CD4-positive, alpha-beta T cell (primary cell): ENCODE data around the gene UROS. TPM values are rescaled to one million over a fixed set of nuclear protein-coding genes. Genes with fewer than 3 reads are reported as not detected.

Experiments used
- ATAC-seq: fragments of 200-7000 bp; cut with Tn5 transposase; one replicate; pipeline ENCODE4 v1.10.0; 2022; ENCODE audit warnings: mild to moderate bottlenecking; ENCODE audit not compliant: poor library complexity
- CTCF ChIA-PET: fragments of 350-600 bp; sonication (Branson Sonifier 250); formaldehyde crosslinking; loops from one replicate; lab custom pipeline; 2021; ENCODE audit warnings: antibody characterized with exemption, inconsistent platforms; lab: Charles Lee
- POLR2A ChIA-PET: fragments of 350-600 bp; sonication (Branson Sonifier 250); formaldehyde crosslinking; loops from one replicate; lab custom pipeline; 2021; ENCODE audit warnings: antibody characterized with exemption, inconsistent platforms; lab: Charles Lee
- DNase-seq, 14 experiments: peaks; one replicate each; pipeline ENCODE4 v3.0.0-alpha.2; 2013 to 2020; ENCODE audit warnings: mixed read lengths in 2 of 14
- H3K27ac ChIP-seq, 2 donors: one replicate each; pipeline versions ENCODE4 v1.5.1 to v1.7.0; 2013; ENCODE audit warnings: low read length in 2 of 2, low read depth in 1 of 2, mild to moderate bottlenecking in 1 of 2
- H3K27me3 ChIP-seq, 2 experiments: 1 replicate in 1 of 2; 2 replicates in 1 of 2; pipeline versions ENCODE4 v1.6.1 to v1.7.0; 2013; ENCODE audit warnings: low read length in 2 of 2, control low read depth in 1 of 2, mild to moderate bottlenecking in 1 of 2, moderate library complexity in 1 of 2; ENCODE audit not compliant: insufficient read depth in 2 of 2, control insufficient read depth in 1 of 2
- H3K36me3 ChIP-seq: one replicate; pipeline ENCODE4 v1.6.1; 2013; ENCODE audit warnings: low read length, control low read depth; ENCODE audit not compliant: insufficient read depth
- H3K4me1 ChIP-seq: one replicate; pipeline ENCODE4 v1.6.1; 2013; ENCODE audit warnings: low read length, control low read depth; ENCODE audit not compliant: insufficient read depth
- H3K4me3 ChIP-seq: one replicate; pipeline ENCODE4 v1.5.1; 2013; ENCODE audit warnings: mild to moderate bottlenecking, low read length, moderate library complexity
- H3K9me3 ChIP-seq, 2 experiments: 1 replicate in 1 of 2; 2 replicates in 1 of 2; pipeline versions ENCODE4 v1.6.1 to v1.7.0; 2013; ENCODE audit warnings: low read length in 2 of 2, mild to moderate bottlenecking in 2 of 2, control low read depth in 1 of 2, moderate library complexity in 1 of 2; ENCODE audit not compliant: control insufficient read depth in 1 of 2, insufficient read depth in 1 of 2
- H3K27ac Mint-ChIP-seq: one replicate; pipeline ENCODE4 v1.8.0; 2020; ENCODE audit warnings: mixed read lengths
- H3K27me3 Mint-ChIP-seq: one replicate; pipeline ENCODE4 v1.8.0; 2021; ENCODE audit warnings: mixed read lengths
- H3K36me3 Mint-ChIP-seq: one replicate; pipeline ENCODE4 v1.8.0; 2021; ENCODE audit warnings: low read depth, mixed read lengths
- H3K4me1 Mint-ChIP-seq: one replicate; pipeline ENCODE4 v1.8.0; 2021; ENCODE audit warnings: low read depth, mixed read lengths
- H3K4me3 Mint-ChIP-seq: one replicate; pipeline ENCODE4 v1.8.0; 2020; ENCODE audit warnings: mild to moderate bottlenecking, mixed read lengths
- H3K9me3 Mint-ChIP-seq: one replicate; pipeline ENCODE4 v1.8.0; 2020; ENCODE audit warnings: mixed read lengths
- CTCF ChIP-seq: fragments of 200-600 bp; IDR thresholded peaks from one replicate; pipeline ENCODE4 v1.8.0; 2022; ENCODE audit warnings: antibody characterized with exemption, mild to moderate bottlenecking
- intact Hi-C, 2 experiments: fragments of 100-400 bp; cut with DNase I in 1 of 2; cut with micrococcal nuclease in 1 of 2; formaldehyde crosslinking; loops; one replicate each; pipeline versions ENCODE4 v1.15.1 to v1.9.0; 2023 to 2025; cut with DNase I, micrococcal nuclease
- total RNA-seq, 174 experiments: library from RNA in 2 of 174; stranded (reverse) in 2 of 174; gene quantifications; one replicate each; pipeline ENCODE4 v1.2.3 and lab custom pipeline; 2021 to 2026

The UROS gene
- total RNA-seq, 2 experiments from 2014 or later: 18.2 to 18.6 TPM

GRCh38 chr10:125808047-125808446, 15.0 kb downstream of the UROS start:
- no peaks in the 10 kb centered on the region for H3K9me3 ChIP-seq
- Mint-ChIP-seq H3K9me3 (no peaks in the 10 kb centered on the region), H3K4me3 (no peak overlapping the region), H3K27me3 (no peaks in the 10 kb centered on the region), H3K36me3 (peaks cover 79% of the 10 kb centered on the region), H3K4me1 (no peaks in the 10 kb centered on the region), H3K27ac (no peak overlapping the region)
- TF ChIP-seq CTCF: no peak
- DNase-seq: no peak
- no peak for ATAC-seq
- POLR2A ChIA-PET: interaction anchor here (1.3 kb wide), 1 partner anchor 15 kb away, joined by 9 read pairs; the partner anchor contains the start of genes BCCIP and UROS
- H3K4me3 ChIP-seq: no peak overlapping the region
- no peaks in the 10 kb centered on the region for H3K27me3 ChIP-seq
- intact Hi-C loops: no loop called here
- no peak overlapping the region for H3K27ac ChIP-seq
- CTCF ChIA-PET: no interaction called here
- H3K36me3 ChIP-seq: peaks cover 46% of the 10 kb centered on the region
- H3K4me1 ChIP-seq: no peaks in the 10 kb centered on the region

- Mint-ChIP-seq H3K4me1 (no peaks in the 10 kb centered on the region), H3K9me3 (no peaks in the 10 kb centered on the region), H3K36me3 (peaks cover 74% of the 10 kb centered on the region), H3K27me3 (no peaks in the 10 kb centered on the region), H3K4me3 (no peak overlapping the region), H3K27ac (no peak overlapping the region)
- intact Hi-C loops: no loop called here
- H3K9me3 ChIP-seq: no peaks in the 10 kb centered on the region
- no peak overlapping the region for H3K4me3 ChIP-seq
- DNase-seq (no peak), ATAC-seq (no peak)
- H3K27me3 ChIP-seq: no peaks in the 10 kb centered on the region
- CTCF ChIA-PET: no interaction called here
- TF ChIP-seq CTCF: no peak
- H3K36me3 ChIP-seq: peaks cover 55% of the 10 kb centered on the region
- H3K27ac ChIP-seq: no peak overlapping the region
- POLR2A ChIA-PET: no interaction called here
- H3K4me1 ChIP-seq: no peaks in the 10 kb centered on the region
Observed at GRCh38 chr10:125802739-125803138, 20.3 kb downstream of the UROS start.

GRCh38 chr10:125802131-125802530, 20.9 kb downstream of the UROS start:
- Histone ChIP-seq H3K4me3 (no peak overlapping the region), H3K27me3 (no peaks in the 10 kb centered on the region), H3K9me3 (no peaks in the 10 kb centered on the region), H3K36me3 (peaks cover 50% of the 10 kb centered on the region), H3K4me1 (no peaks in the 10 kb centered on the region), H3K27ac (no peak overlapping the region)
- POLR2A ChIA-PET: no interaction called here
- TF ChIP-seq CTCF: no peak
- peaks cover 74% of the 10 kb centered on the region for H3K36me3 Mint-ChIP-seq
- H3K4me1 Mint-ChIP-seq: no peaks in the 10 kb centered on the region
- ATAC-seq: no peak
- H3K27me3 Mint-ChIP-seq: no peaks in the 10 kb centered on the region
- CTCF ChIA-PET: no interaction called here
- H3K4me3 Mint-ChIP-seq: no peak overlapping the region
- no peak overlapping the region for H3K27ac Mint-ChIP-seq
- intact Hi-C loops: no loop called here
- DNase-seq: no peak
- H3K9me3 Mint-ChIP-seq: no peaks in the 10 kb centered on the region
